Left renal cortex interstitium (tissue), 4 donors: Measurements from ENCODE around the gene IYD. TPM values are rescaled to one million over a fixed set of nuclear protein-coding genes. Genes with fewer than 3 reads are reported as not detected.
A peak's percentile ranks its signal among the peaks of the same experiment; 100 is the strongest.
"Not testable (repeated sequence)": the region's sequence is repeated elsewhere in the genome, so short reads cannot be mapped to it uniquely, and the experiment has no call there.

Experiments used
- DNase-seq, 4 donors: peaks; one replicate each; pipeline ENCODE4 v3.0.0-alpha.2; 2013; ENCODE audit warnings: low read depth in 4 of 4, low spot score in 2 of 4, missing footprints in 1 of 4
- polyA plus RNA-seq, 4 donors: library from polyadenylated mRNA; unstranded; fragments of 120-200 nt; gene quantifications; one replicate each; pipeline ENCODE4 v1.2.1, GENCODE V29; 2013; ENCODE audit not compliant: insufficient read length in 4 of 4

Gene IYD
- polyA plus RNA-seq, 4 donors, result 3.2 to 4.6 (median 4.2) TPM

- no peak for DNase-seq
These were observed 57.4 kb downstream of the IYD start for GRCh38 chr6:150426198-150426597.

GRCh38 chr6:150427037-150427602 is 58.3 kb downstream of the IYD start:
- peak in 1 of 4 donors; percentile 57 for DNase-seq

- no peak for DNase-seq
These were observed 59.0 kb downstream of the IYD start for GRCh38 chr6:150427843-150428242.

GRCh38 chr6:150430815-150431214 is 62.0 kb downstream of the IYD start:
- no peak for DNase-seq

GRCh38 chr6:150435360-150435759 is 66.5 kb downstream of the IYD start:
- no peak for DNase-seq

GRCh38 chr6:150435832-150436231 is 67.0 kb downstream of the IYD start:
- no peak for DNase-seq

GRCh38 chr6:150439373-150439772 is 70.6 kb downstream of the IYD start:
- DNase-seq, result no peak

GRCh38 chr6:150443621-150444020 is 74.8 kb downstream of the IYD start:
- DNase-seq, result no peak

GRCh38 chr6:150444308-150444707 is 75.5 kb downstream of the IYD start:
- DNase-seq, result no peak

GRCh38 chr6:150445486-150445885 is 76.7 kb downstream of the IYD start:
- DNase-seq, result no peak

GRCh38 chr6:150448221-150448620 is 79.4 kb downstream of the IYD start:
- DNase-seq, result no peak

GRCh38 chr6:150449055-150449454 is 80.2 kb downstream of the IYD start:
- DNase-seq, result not testable (repeated sequence)

- no peak for DNase-seq
These were observed 82.1 kb downstream of the IYD start for GRCh38 chr6:150450918-150451317.

GRCh38 chr6:150451807-150452427 is 83.1 kb downstream of the IYD start:
- DNase-seq, result peak in 1 of 4 donors; percentile 15

- peak in 1 of 4 donors; percentile 21 for DNase-seq
These were observed 83.8 kb downstream of the IYD start for GRCh38 chr6:150452428-150453243.

GRCh38 chr6:150453357-150453756 is 84.5 kb downstream of the IYD start:
- no peak for DNase-seq

Other genes starting within 250 kb of the IYD start
- gene PPP1R14C, start 226.0 kb upstream of the IYD start, polyA plus RNA-seq, result 10 to 100 TPM; 19.0 to 23.3 (median 21.3) TPM
- gene PLEKHG1, start 230.9 kb downstream of the IYD start, polyA plus RNA-seq, result 10 to 100 TPM; 34.2 to 44.5 (median 34.8) TPM